GM18520 (cell line): ENCODE results near the gene GRAMD2B.

Experiments
- ATAC-seq: cut with Tn5 transposase; IDR thresholded peaks from one replicate; pipeline ENCODE4 v1.9.1; 2021; ENCODE audit not compliant: unreplicated experiment

Gene GRAMD2B

GRCh38 chr5:126477294-126478117 is 54.3 kb downstream of the GRAMD2B start:
- no peak for ATAC-seq

- ATAC-seq, result no peak
Observed at GRCh38 chr5:126479810-126480209, 56.6 kb downstream of the GRAMD2B start.

GRCh38 chr5:126480824-126481223 is 57.6 kb downstream of the GRAMD2B start:
- ATAC-seq, result no peak

- no peak for ATAC-seq
Observed at GRCh38 chr5:126481243-126481642, 58.0 kb downstream of the GRAMD2B start.

GRCh38 chr5:126482591-126482990 is 59.4 kb downstream of the GRAMD2B start:
- ATAC-seq, result no peak

- ATAC-seq, result no peak
Observed at GRCh38 chr5:126483156-126483555, 59.9 kb downstream of the GRAMD2B start.

GRCh38 chr5:126484253-126484652 is 61.0 kb downstream of the GRAMD2B start:
- no peak for ATAC-seq

GRCh38 chr5:126486332-126486731 is 63.1 kb downstream of the GRAMD2B start:
- ATAC-seq, result no peak

- ATAC-seq, result no peak
Observed at GRCh38 chr5:126487596-126487995, 64.4 kb downstream of the GRAMD2B start.

- ATAC-seq, result no peak
Observed at GRCh38 chr5:126488443-126489065, 65.3 kb downstream of the GRAMD2B start.

- no peak for ATAC-seq
Observed at GRCh38 chr5:126490167-126490940, 67.1 kb downstream of the GRAMD2B start.

- no peak for ATAC-seq
Observed at GRCh38 chr5:126492939-126493338, 69.7 kb downstream of the GRAMD2B start.

- ATAC-seq, result no peak
Observed at GRCh38 chr5:126494393-126494792, 71.2 kb downstream of the GRAMD2B start.

GRCh38 chr5:126497506-126497905 is 74.3 kb downstream of the GRAMD2B start:
- ATAC-seq, result no peak

GRCh38 chr5:126499278-126499677 is 76.1 kb downstream of the GRAMD2B start:
- ATAC-seq, result no peak

GRCh38 chr5:126499853-126500342 is 76.7 kb downstream of the GRAMD2B start:
- no peak for ATAC-seq

GRCh38 chr5:126501448-126501847 is 78.2 kb downstream of the GRAMD2B start:
- ATAC-seq, result no peak

GRCh38 chr5:126503602-126504104 is 80.4 kb downstream of the GRAMD2B start:
- no peak for ATAC-seq

- ATAC-seq, result no peak
Observed at GRCh38 chr5:126506079-126506478, 82.9 kb downstream of the GRAMD2B start.

- no peak for ATAC-seq
Observed at GRCh38 chr5:126508251-126508961, 85.2 kb downstream of the GRAMD2B start.

GRCh38 chr5:126508962-126509279 is 85.7 kb downstream of the GRAMD2B start:
- ATAC-seq, result no peak
